Osteoblast (primary cell): Measurements from ENCODE around the gene TEX36. TPM values are rescaled to one million over a fixed set of nuclear protein-coding genes. Genes with fewer than 3 reads are reported as not detected.

Source experiments
- DNase-seq: peaks from one replicate; pipeline ENCODE4 v3.0.0; 2011; ENCODE audit warnings: low spot score, mixed read lengths; ENCODE audit not compliant: insufficient read length; ENCODE audit errors: missing footprints
- H2AFZ ChIP-seq: 2 replicates; pipeline ENCODE4 v1.6.0; 2011; ENCODE audit warnings: mild to moderate bottlenecking, low read length
- H3K27ac ChIP-seq: 2 replicates; pipeline ENCODE4 v1.5.1; 2011; ENCODE audit warnings: mild to moderate bottlenecking, low read depth, low read length, moderate library complexity
- H3K27me3 ChIP-seq: 2 replicates; pipeline ENCODE4 v1.6.0; 2012; ENCODE audit warnings: mild to moderate bottlenecking, control low read depth, inconsistent platforms, low read length, moderate library complexity; ENCODE audit not compliant: insufficient read depth
- H3K36me3 ChIP-seq: 2 replicates; pipeline ENCODE4 v1.5.1; 2011; ENCODE audit warnings: mild to moderate bottlenecking, low read length, control low read depth, moderate library complexity; ENCODE audit not compliant: insufficient read depth
- H3K4me1 ChIP-seq: 2 replicates; pipeline ENCODE4 v1.5.1; 2011; ENCODE audit warnings: mild to moderate bottlenecking, low read length, control low read depth, moderate library complexity; ENCODE audit not compliant: insufficient read depth
- H3K4me2 ChIP-seq: 2 replicates; pipeline ENCODE4 v1.6.0; 2011; ENCODE audit warnings: mild to moderate bottlenecking, low read length; ENCODE audit not compliant: insufficient read depth
- H3K4me3 ChIP-seq: fragments of 200-600 bp; sonication (generic); 3 replicates; pipeline ENCODE4 v1.5.1; 2012; ENCODE audit warnings: mild to moderate bottlenecking, low read length, inconsistent platforms; ENCODE audit not compliant: insufficient read depth
- H3K79me2 ChIP-seq: 2 replicates; pipeline ENCODE4 v1.6.0; 2012; ENCODE audit warnings: mild to moderate bottlenecking, low read length, control low read depth, inconsistent platforms; ENCODE audit not compliant: insufficient read depth
- H3K9me3 ChIP-seq: 2 replicates; pipeline ENCODE4 v1.5.1; 2011; ENCODE audit warnings: low read depth, low read length, control low read depth
- H4K20me1 ChIP-seq: 2 replicates; pipeline ENCODE4 v1.6.0; 2012; ENCODE audit warnings: mild to moderate bottlenecking, low read length, control low read depth; ENCODE audit not compliant: insufficient read depth
- CTCF ChIP-seq: IDR thresholded peaks from 2 replicates; pipeline ENCODE4 v1.5.1; 2011; ENCODE audit warnings: mild to moderate bottlenecking, low read depth, low read length, moderate library complexity; ENCODE audit errors: extremely low read depth
- total RNA-seq: library from RNA; depleted of rRNA; stranded (reverse); fragments of >200 nt; gene quantifications from 2 replicates; pipeline ENCODE4 v1.2.3, GENCODE V29; 2012

TEX36 gene
- total RNA-seq, 1 donor = not detected

GRCh38 chr10:125711110-125711750 lies 28.3 kb upstream of the TEX36 start:
- Histone ChIP-seq H3K4me3 (no peak overlapping the region), H2AFZ (no peak overlapping the region), H3K4me2 (no peak overlapping the region), H4K20me1 (no peaks in the 10 kb centered on the region), H3K36me3 (no peaks in the 10 kb centered on the region), H3K27ac (no peak overlapping the region), H3K9me3 (no peaks in the 10 kb centered on the region), H3K4me1 (peaks cover 9% of the 10 kb centered on the region), H3K79me2 (no peaks in the 10 kb centered on the region), H3K27me3 (no peaks in the 10 kb centered on the region)
- no peak for TF ChIP-seq CTCF
- DNase-seq = no peak

- no peak overlapping the region for H3K4me2 ChIP-seq
- TF ChIP-seq CTCF = no peak
- DNase-seq = no peak
These were observed 26.9 kb upstream of the TEX36 start for GRCh38 chr10:125709553-125710474.

GRCh38 chr10:125708971-125709503 lies 26.1 kb upstream of the TEX36 start:
- H3K4me1 ChIP-seq = peaks cover 9% of the 10 kb centered on the region
- no peak for DNase-seq
- H3K36me3 ChIP-seq = no peaks in the 10 kb centered on the region
- no peak overlapping the region for H2AFZ ChIP-seq
- no peak overlapping the region for H3K4me3 ChIP-seq
- no peaks in the 10 kb centered on the region for H3K27me3 ChIP-seq
- H3K79me2 ChIP-seq = no peaks in the 10 kb centered on the region
- TF ChIP-seq CTCF = no peak
- H4K20me1 ChIP-seq = no peaks in the 10 kb centered on the region
- H3K4me2 ChIP-seq = no peak overlapping the region
- no peak overlapping the region for H3K27ac ChIP-seq
- no peaks in the 10 kb centered on the region for H3K9me3 ChIP-seq

More at GRCh38 chr10:125709553-125710474, 26.9 kb upstream of the TEX36 start:
- no peaks in the 10 kb centered on the region for H3K9me3 ChIP-seq
- no peaks in the 10 kb centered on the region for H4K20me1 ChIP-seq
- no peak overlapping the region for H3K4me3 ChIP-seq
- no peak overlapping the region for H2AFZ ChIP-seq
- H3K79me2 ChIP-seq = no peaks in the 10 kb centered on the region
- no peaks in the 10 kb centered on the region for H3K27me3 ChIP-seq
- no peak overlapping the region for H3K27ac ChIP-seq
- peaks cover 9% of the 10 kb centered on the region for H3K4me1 ChIP-seq
- H3K36me3 ChIP-seq = no peaks in the 10 kb centered on the region
